Activated CD4-positive, alpha-beta T cell treated with anti-CD3 and anti-CD28 coated beads, Interleukin-10, Interleukin-2, amounts not matched to agents 100 ng/mL and 50 ng/mL, durations not matched to agents 16 hours and 8 hours (primary cell): ENCODE results near the gene DDOST.
A peak's percentile ranks its signal among the peaks of the same experiment; 100 is the strongest.
"Not testable (repeated sequence)": the region's sequence is repeated elsewhere in the genome, so short reads cannot be mapped to it uniquely, and the experiment has no call there.

Source experiments
- DNase-seq: peaks from one replicate; pipeline ENCODE4 v3.0.0-alpha.2; 2020

The DDOST gene

GRCh38 chr1:20689645-20690056 lies 28.5 kb upstream of the DDOST start:
- DNase-seq = no peak

DNA sequence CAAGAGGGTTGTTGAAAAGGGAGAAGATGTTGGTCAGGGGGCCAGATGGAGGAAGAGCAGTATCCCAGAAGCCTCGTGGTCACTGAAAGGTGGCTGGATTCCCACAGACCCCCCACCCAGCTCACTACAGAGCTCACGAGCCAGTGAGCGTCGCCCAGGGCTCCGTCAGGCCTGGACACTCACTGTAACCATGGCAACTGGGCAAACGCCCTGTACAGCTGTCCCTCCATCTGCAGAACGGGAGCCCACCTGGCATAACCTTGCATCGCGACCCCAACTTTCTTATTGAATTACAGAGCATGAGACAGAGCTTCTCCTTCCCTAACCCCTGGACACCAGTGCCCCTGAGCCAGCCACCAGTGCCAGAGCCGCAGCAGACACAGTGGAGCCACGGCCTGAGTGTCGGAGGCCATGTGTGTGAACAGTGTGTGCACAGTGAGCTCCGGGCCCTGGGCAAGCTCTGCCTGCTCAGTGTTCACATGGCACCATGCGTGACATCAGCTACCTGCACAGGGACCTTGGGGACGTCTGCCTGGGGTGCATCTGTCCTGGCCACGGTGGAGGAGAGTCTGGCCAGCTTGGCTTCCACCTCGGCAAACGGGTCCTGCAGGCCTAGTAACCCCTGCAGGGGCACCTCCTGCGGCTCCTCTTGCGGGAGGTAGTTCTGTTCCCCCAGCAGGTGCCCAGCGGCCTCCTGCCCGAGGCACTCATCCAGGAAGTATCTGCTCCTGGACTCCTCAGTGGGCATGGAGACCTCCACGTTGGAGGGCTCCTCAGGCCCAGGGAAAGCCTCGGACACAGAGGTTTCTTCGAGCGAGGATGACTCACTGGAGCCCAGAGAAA lies 25.9 kb upstream of the DDOST start:
- DNase-seq = no peak

DNA sequence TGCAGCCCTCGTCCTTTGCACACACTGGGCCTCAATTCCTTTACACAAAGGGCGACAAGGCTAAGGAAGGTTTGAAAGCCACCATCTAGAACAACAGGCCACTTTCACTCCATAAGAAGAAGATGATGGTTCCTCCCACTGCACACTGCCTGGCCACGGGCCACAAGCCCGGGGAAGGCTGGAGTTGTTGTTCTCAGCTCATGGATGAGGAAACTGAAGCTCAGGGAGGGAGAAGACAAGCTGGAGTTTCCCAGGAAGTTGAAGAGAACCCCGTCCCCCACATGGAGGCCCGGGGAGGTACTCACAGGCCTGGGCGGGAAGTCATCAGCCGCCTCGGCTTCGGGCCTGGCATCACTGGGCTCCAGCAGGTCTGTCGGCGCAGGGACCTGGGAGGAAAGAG lies 24.6 kb upstream of the DDOST start:
- no peak for DNase-seq

GRCh38 chr1:20685099-20685662 lies 24.0 kb upstream of the DDOST start:
- no peak for DNase-seq

- DNase-seq = no peak
Observed at GRCh38 chr1:20684651-20685050, 23.5 kb upstream of the DDOST start.

DNA sequence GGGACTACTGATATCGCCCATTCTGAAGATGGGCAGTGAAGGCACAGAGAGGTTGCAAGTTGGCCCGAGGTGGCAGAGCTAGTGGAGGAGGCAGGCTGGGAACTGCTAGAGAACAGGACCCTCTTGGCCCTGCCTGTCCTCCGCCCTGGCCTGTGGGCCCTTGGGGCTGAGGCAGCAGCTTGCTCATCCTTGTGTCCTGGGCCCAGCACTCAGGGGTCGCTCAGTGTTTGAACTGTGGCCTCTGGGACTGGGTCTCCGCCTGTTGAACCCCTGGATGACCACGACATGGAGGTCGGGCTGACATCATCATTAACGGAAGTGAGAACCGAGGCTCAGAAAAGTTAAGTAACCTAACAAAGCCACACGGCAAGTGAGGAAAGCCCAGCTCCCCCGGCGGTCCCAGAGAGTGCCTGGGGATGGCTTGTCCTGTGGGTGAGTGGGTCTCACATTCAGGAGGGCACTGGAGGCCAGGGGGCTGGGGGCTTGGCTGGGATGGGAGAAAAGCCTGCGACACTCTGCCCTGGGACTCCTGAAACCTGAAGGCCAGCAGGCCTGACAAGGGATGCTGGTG lies 23.0 kb upstream of the DDOST start:
- DNase-seq = no peak

GRCh38 chr1:20683614-20684013 lies 22.4 kb upstream of the DDOST start:
- no peak for DNase-seq

- DNase-seq = no peak
Observed at GRCh38 chr1:20682571-20683236, 21.5 kb upstream of the DDOST start.

DNA sequence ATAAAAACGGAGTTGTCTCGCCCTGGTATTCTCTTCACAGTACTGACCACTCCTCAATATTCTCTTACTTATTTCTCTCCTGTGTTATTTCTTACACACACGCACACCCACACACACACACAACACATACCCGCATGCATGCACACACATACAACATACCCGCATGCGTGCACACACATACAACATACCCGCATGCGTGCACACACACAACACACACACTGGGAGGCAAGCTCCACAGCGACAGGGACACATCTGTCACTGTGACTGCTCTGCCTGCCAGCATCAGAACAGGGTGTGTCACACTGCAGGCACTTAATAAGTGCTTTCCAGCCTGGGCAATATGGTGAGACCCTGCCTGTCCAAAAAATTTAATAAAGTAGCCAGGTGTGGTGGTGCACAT lies 20.8 kb upstream of the DDOST start:
- no peak for DNase-seq

DNA sequence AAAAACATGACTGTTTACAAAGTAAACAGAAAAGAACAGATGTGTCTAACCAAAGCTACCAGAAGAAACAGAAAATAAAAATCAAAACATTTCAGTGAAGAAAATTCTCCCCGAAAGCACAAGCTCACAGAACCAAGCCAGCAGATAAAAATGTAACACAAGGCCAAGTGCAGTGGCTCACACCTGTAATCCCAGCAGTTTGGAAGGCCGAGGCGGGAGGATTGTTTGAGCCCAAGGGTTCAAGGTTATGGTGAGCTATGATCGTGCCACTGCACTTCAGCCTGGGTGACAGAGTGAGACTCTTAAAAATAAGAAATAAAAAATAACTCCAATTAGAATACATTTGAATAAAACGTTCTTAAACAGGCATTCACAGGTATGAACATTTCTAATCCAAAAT lies 19.1 kb upstream of the DDOST start:
- DNase-seq = no peak

DNA sequence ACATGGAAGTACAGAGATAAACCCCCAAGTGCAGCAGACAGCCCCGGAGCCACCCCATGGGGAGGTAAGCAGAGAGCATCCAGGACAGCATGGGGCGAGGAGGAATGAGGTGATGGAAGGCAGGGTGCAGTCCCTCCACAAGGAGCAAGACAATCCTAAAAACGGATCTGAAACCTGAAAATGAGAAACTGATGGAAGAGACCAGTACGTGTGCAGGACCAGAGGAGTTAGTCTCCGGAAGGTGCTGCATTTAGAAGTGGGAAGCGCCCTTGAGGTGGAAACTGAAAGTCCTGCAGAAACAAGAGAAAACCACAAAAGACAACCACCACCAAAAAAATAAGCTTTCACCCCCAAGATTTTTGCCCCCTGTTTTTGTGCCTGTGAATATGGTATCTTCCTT lies 17.4 kb upstream of the DDOST start:
- peak; percentile 51 for DNase-seq

DNA sequence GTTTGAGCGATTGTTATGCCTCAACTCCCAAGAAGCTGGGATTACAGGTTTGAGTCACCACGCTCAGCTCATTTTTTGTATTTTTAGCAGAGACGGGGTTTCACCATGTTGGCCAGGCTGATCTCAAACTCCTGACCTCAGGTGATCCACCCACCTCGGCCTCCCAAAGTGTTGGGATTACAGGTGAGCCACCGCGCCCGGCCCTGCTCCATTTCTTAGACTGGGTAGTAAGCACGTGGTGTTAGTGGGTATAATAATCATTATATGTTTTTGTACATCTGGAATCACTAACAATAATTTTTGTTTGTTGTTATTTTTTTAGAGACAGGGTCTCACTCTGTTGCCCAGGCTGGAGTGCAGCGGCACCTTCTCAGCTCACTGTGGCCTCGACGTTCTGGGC lies 12.5 kb upstream of the DDOST start:
- not testable (repeated sequence) for DNase-seq

DNA sequence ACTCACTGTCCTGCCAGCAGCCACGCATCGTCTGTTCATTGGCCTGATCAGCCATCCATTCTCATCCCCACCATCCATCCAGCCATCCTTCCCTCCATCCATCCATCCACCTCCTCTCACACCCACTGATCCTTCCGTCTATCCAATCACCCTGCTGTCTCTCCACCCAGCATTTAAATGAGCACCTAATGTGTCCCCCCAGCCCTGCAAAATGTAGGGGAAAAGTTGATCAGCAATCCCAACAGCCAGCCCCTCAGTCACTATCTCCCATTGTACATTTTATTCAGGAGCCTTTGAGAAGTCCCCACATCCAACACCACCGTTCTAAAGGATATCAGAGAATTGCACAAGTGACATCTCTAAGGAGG lies 11.1 kb upstream of the DDOST start:
- DNase-seq = no peak

- no peak for DNase-seq
Observed at GRCh38 chr1:20670936-20671335, 9.8 kb upstream of the DDOST start.

GRCh38 chr1:20668581-20668980 lies 7.4 kb upstream of the DDOST start:
- DNase-seq = no peak

- DNase-seq = peak; percentile 27
Observed at GRCh38 chr1:20666804-20667203, 5.6 kb upstream of the DDOST start.

DNA sequence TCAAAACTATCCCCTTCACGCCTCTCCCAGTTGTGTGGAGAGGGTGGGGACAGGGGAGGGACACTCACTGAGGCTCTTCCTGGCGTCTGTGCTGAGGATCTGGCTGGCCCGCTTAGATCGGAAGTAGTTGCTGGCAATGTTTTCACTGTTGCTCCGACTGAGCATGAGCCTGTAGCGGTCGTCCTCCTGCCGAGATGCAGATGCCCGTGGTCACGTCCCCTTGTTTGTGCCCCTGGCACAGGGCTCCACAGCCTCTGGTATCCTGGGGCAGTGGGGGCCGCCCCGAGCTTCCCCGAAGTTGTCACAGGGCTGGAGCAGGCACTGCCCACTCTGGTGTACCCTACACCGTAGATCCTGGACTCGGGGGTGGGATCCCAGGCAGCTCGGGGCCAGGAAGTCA lies 5.0 kb upstream of the DDOST start:
- no peak for DNase-seq

- peak; percentile 21 for DNase-seq
Observed at GRCh38 chr1:20665726-20666125, 4.6 kb upstream of the DDOST start.

- no peak for DNase-seq
Observed at GRCh38 chr1:20663969-20664715, 3.0 kb upstream of the DDOST start.

- no peak for DNase-seq
Observed at GRCh38 chr1:20663365-20663764, 2.2 kb upstream of the DDOST start.

- DNase-seq = no peak
Observed at GRCh38 chr1:20662110-20662475, 924 bp upstream of the DDOST start.

GRCh38 chr1:20660847-20661206 lies 342 bp downstream of the DDOST start:
- peak; percentile 13 for DNase-seq

DNA sequence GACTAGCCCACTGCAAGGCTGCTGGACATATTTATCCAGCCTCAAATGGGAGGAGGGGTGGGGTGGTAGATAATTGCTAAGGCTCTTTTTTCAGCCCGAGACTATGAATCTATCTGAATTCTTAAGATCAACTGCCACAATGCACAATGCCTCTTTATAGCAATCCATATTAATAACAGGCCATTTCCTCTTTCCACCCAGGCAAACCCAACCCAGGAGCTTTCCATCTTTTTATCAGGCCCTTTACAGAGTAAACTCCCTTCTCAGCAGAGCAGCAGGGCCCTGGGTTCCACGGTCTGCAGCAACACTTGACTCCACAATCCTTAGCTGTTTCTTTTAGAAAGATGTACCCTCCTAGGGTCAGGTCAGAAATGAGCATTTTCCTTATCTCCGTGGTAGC lies 806 bp downstream of the DDOST start:
- no peak for DNase-seq
